Esophagus squamous epithelium (tissue), 5 donors: ENCODE data around the gene ARAP1. TPM values are rescaled to one million over a fixed set of nuclear protein-coding genes. Genes with fewer than 3 reads are reported as not detected.

Experiments
- DNase-seq: peaks from one replicate; lab custom pipeline; 2025; lab: John Stamatoyannopoulos, UW
- H3K27ac ChIP-seq, 4 donors: fragments of 200-600 bp; sonication (generic); one replicate each; pipeline ENCODE4 v1.5.1; 2016 to 2019; ENCODE audit warnings: mild to moderate bottlenecking in 1 of 4
- H3K27me3 ChIP-seq, 4 donors: fragments of 200-600 bp; sonication (generic); 1 replicate in 3 of 4; 2 replicates in 1 of 4; pipeline versions ENCODE4 v1.5.1 to v1.6.0; 2017 to 2021; ENCODE audit warnings: antibody characterized with exemption in 1 of 4
- H3K36me3 ChIP-seq, 3 donors: fragments of 200-600 bp; sonication (generic); one replicate each; pipeline ENCODE4 v1.5.1; 2016 to 2019
- H3K4me1 ChIP-seq, 3 donors: fragments of 200-600 bp; sonication (generic); one replicate each; pipeline ENCODE4 v1.5.1; 2017 to 2019
- H3K4me3 ChIP-seq, 4 donors: fragments of 200-600 bp; sonication (generic); 1 replicate in 3 of 4; 2 replicates in 1 of 4; pipeline ENCODE4 v1.5.1; 2016 to 2019; ENCODE audit warnings: mild to moderate bottlenecking in 2 of 4, moderate library complexity in 1 of 4
- H3K9me3 ChIP-seq, 3 donors: fragments of 200-600 bp; sonication (generic); one replicate each; pipeline ENCODE4 v1.5.1; 2016 to 2019
- CTCF ChIP-seq, 6 experiments: fragments of 450-650 bp in 4 of 6; fragments of 200-600 bp in 2 of 6; sonication (generic) in 2 of 6; IDR thresholded peaks; one replicate each; pipeline ENCODE4 v1.5.1; 2016 to 2019; ENCODE audit warnings: antibody characterized with exemption in 6 of 6, mild to moderate bottlenecking in 4 of 6, moderate library complexity in 4 of 6
- POLR2A ChIP-seq, 4 donors: fragments of 450-650 bp; IDR thresholded peaks; one replicate each; pipeline ENCODE4 v1.6.1; 2017; ENCODE audit warnings: antibody characterized with exemption in 4 of 4, mild to moderate bottlenecking in 4 of 4, moderate library complexity in 3 of 4
- WGBS, 2 donors: methylation state at CpG; one replicate each; pipeline ENCODE4 v1.1.5; 2018; 5-methylcytosine and 5-hydroxymethylcytosine counted together
- intact Hi-C: fragments of 100-400 bp; cut with DNase I; formaldehyde crosslinking; loops from one replicate; pipeline ENCODE4 v1.15.0; 2022
- total RNA-seq, 4 donors: library from RNA; depleted of rRNA; stranded (reverse); fragments of >200 nt; gene quantifications; one replicate each; pipeline ENCODE4 v1.1.0, GENCODE V29; 2016
- donor health status: DM: yes; HTN: yes; CAD: no.

ARAP1 gene
- total RNA-seq, 4 donors from 2014 or later, result 37.8 to 114 (median 70.6) TPM

DNA sequence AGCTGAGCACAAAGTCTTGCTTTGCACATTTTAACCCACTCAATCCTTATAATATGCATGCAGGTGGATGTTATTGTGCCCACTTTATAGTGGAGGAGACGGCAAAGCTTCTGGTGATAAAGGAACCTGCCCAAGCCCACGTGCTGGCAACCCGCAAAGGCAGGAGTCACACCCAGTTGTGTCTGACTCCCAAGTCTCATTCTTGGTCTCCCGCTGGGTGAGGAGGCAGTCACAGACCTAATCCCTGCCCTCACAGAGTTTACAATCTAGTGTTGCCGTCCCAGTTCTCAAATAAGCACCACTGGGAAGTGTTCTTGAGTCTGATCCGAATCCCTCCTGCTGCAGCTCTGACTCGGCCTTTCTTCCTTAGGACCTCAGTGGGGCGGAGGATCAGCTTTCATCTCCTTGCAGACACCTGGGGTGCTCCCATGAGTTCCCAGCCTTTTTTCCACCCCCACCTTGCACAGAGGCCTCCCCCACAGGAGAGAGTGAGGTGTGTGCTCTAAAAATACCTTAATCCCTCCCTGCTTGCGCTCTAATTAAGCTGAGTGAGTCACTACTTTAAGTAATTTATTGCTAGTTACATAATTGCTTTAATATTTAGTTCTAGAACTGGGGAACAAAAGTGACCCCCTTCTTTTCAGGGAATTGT, 93.1 kb downstream of the ARAP1 start:
- Histone ChIP-seq H3K27me3 (peaks cover 0 to 46% (median 0%) of the 10 kb centered on the region in 4 donors), H3K4me3 (no peak overlapping the region), H3K4me1 (no peaks in the 10 kb centered on the region), H3K27ac (no peak overlapping the region), H3K36me3 (no peaks in the 10 kb centered on the region), H3K9me3 (no peaks in the 10 kb centered on the region)
- WGBS, 2 donors, result 65 to 77% methylated on average over 7 to 9 of the region's 9 CpGs
- intact Hi-C loops, result no loop called here
- TF ChIP-seq POLR2A (IDR thresholded peaks at IDR 0.05) (no peak), CTCF (IDR thresholded peaks at IDR 0.05) (no peak)
- DNase-seq, result no peak

- H3K36me3 ChIP-seq, result no peaks in the 10 kb centered on the region
- no peaks in the 10 kb centered on the region for H3K4me1 ChIP-seq
- intact Hi-C loops, result no loop called here
- no peak overlapping the region for H3K4me3 ChIP-seq
- DNase-seq, result no peak
- H3K27me3 ChIP-seq, result peaks cover 0 to 37% (median 0%) of the 10 kb centered on the region in 4 donors
- no peaks in the 10 kb centered on the region for H3K9me3 ChIP-seq
- no peak for TF ChIP-seq CTCF (IDR thresholded peaks at IDR 0.05)
- no peak for TF ChIP-seq POLR2A (IDR thresholded peaks at IDR 0.05)
- WGBS, 2 donors, result 50 to 100% methylated on average over 1 to 2 of the region's 6 CpGs
- H3K27ac ChIP-seq, result no peak overlapping the region
These were observed 94.7 kb downstream of the ARAP1 start for GRCh38 chr11:72657411-72658100.

DNA sequence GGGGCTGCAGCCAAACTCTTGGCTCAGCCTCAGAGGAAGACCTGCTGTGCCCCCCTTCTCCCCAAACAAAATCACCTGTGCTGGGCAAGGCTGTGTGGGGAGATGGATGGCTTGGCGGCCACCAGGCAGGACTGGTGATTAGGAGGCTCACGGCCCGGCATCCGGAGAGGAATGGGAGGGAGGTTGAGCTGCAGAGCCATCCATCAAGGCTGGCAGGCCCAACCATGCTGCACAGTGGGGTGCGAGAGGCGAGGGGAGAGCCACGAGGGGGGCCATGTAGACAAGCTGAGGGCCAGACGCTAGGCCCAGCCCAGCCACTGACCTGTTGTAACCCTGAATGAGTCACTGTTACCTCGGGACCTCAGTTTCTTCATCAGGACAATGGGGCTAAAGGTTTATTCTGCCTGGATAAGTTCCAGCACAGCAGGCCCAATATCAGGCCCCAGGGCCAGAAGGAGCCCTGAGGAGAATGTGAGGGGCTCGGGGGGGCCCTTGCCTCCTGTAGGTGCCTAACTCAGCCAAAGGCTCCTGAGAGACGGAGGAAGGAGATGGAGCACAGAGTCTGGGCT, 96.2 kb downstream of the ARAP1 start:
- H3K27ac ChIP-seq, result no peak overlapping the region
- no peak for DNase-seq
- peaks cover 0 to 30% (median 0%) of the 10 kb centered on the region in 4 donors for H3K27me3 ChIP-seq
- H3K36me3 ChIP-seq, result no peaks in the 10 kb centered on the region
- H3K4me1 ChIP-seq, result no peaks in the 10 kb centered on the region
- no peak overlapping the region for H3K4me3 ChIP-seq
- WGBS, 2 donors, result 50 to 79% methylated on average over 6 to 7 of the region's 11 CpGs
- intact Hi-C loops, result no loop called here
- H3K9me3 ChIP-seq, result no peaks in the 10 kb centered on the region
- no peak for TF ChIP-seq CTCF (IDR thresholded peaks at IDR 0.05)
- no peak for TF ChIP-seq POLR2A (IDR thresholded peaks at IDR 0.05)

GRCh38 chr11:72655014-72655413, 97.2 kb downstream of the ARAP1 start:
- 56 to 62% methylated on average over 6 to 8 of the region's 8 CpGs for WGBS, 2 donors

More at GRCh38 chr11:72655014-72655413, 97.2 kb downstream of the ARAP1 start:
- no peak for DNase-seq
- Histone ChIP-seq H3K27me3 (peaks cover 0 to 22% (median 0%) of the 10 kb centered on the region in 4 donors), H3K4me1 (no peaks in the 10 kb centered on the region), H3K4me3 (no peak overlapping the region), H3K36me3 (no peaks in the 10 kb centered on the region), H3K27ac (no peak overlapping the region), H3K9me3 (no peaks in the 10 kb centered on the region)
- intact Hi-C loops, result no loop called here
- TF ChIP-seq CTCF (IDR thresholded peaks at IDR 0.05) (no peak), POLR2A (IDR thresholded peaks at IDR 0.05) (no peak)
